GM18873 (cell line): ENCODE data around the gene RS1.

Experiments
- ATAC-seq: cut with Tn5 transposase; IDR thresholded peaks from one replicate; pipeline ENCODE4 v1.9.1; 2021; ENCODE audit warnings: mild to moderate bottlenecking, moderate library complexity, moderate number of reproducible peaks; ENCODE audit not compliant: unreplicated experiment, low FRiP score

Gene RS1

GRCh38 chrX:18672008-18672407, at the start of gene RS1:
Gene RS1, minus strand, starts transcription at chrX:18672108. Its CDS starts 40 bp downstream, at chrX:18672068.
- ATAC-seq, result no peak

- no peak for ATAC-seq
Measured at GRCh38 chrX:18719852-18720251, 47.9 kb upstream of the RS1 start.

DNA sequence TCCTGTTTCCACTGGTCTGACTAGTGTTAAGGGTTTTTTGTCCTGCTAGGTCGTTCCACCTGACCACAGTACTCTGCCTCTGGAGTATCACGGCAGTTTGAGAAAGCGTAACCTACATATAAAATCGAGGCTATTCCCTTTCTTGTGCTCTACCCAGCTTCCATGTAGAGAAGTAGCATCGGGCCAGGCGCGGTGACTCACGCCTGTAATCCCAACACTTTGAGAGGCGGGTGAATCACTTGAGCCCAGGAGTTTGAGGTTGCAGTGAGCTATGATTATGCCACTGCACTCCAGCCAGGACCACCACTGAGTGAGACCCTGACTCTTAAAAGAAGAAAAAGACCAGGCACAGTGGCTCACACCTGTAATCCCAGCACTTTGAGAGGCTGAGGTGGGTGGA, 43.0 kb upstream of the RS1 start:
- no peak for ATAC-seq

DNA sequence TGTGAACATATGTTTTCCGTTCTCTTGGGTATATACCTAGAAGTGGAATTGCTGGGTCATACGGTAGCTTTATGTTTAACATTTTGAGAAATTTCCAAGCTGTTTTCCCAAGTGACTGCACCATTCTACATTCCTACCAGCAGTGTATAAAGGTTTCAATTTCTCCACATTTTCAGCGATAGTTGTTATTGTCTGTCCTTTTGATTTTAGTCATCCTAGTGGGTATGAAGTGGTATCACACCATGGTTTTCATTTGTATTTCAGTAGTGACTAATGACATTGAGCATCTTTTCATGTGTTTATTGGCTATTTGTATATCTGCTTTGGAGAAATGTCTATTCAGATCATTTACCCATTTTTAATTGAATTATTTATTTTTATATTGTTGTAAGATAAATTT, 37.9 kb upstream of the RS1 start:
- ATAC-seq, result no peak

- ATAC-seq, result no peak
Measured at GRCh38 chrX:18707426-18708049, 35.6 kb upstream of the RS1 start, which contains the start of gene PPEF1. Gene PPEF1, plus strand, starts transcription at chrX:18707645. Its CDS starts 136 bp downstream, at chrX:18707781.

DNA sequence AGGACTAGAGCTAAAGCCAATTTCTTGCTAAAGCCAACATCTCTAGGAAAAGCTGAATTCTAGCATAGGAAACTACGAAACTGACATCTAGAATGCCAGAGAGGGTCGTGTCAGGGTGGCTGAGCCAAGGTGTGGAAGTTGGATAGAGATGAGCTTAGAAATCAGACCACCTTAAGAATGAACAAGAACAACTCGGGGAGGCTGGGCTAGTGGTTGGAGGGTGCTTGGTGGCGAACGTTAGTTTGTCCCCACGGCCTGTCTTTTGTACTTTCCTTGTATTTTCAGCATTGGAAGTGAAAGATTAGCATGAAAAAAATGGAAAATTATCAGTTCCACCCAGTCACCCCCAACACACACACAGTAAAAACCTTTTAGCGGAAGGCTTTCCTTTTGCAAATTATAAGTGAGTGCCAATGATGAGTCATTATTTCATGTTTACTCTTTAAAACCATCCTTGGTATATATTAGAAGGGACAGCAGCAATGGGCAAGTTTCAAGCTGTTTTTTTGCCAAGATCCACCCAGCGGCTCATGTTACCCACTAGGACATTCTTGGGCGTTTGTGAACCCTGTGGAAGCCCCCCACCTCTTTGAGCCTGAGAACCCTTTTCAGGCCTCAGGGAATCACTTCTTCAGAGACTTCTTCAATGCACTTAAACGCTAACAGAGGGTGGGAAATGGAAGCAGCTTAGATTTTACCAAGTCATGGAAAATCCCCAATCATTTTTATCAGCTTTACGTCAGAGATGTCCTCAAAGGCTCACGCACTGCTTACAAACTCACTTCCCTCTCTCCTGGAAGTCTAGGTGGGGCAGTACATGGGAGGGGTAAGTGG, 30.7 kb upstream of the RS1 start:
- no peak for ATAC-seq

GRCh38 chrX:18701621-18702361, 29.9 kb upstream of the RS1 start:
- no peak for ATAC-seq

DNA sequence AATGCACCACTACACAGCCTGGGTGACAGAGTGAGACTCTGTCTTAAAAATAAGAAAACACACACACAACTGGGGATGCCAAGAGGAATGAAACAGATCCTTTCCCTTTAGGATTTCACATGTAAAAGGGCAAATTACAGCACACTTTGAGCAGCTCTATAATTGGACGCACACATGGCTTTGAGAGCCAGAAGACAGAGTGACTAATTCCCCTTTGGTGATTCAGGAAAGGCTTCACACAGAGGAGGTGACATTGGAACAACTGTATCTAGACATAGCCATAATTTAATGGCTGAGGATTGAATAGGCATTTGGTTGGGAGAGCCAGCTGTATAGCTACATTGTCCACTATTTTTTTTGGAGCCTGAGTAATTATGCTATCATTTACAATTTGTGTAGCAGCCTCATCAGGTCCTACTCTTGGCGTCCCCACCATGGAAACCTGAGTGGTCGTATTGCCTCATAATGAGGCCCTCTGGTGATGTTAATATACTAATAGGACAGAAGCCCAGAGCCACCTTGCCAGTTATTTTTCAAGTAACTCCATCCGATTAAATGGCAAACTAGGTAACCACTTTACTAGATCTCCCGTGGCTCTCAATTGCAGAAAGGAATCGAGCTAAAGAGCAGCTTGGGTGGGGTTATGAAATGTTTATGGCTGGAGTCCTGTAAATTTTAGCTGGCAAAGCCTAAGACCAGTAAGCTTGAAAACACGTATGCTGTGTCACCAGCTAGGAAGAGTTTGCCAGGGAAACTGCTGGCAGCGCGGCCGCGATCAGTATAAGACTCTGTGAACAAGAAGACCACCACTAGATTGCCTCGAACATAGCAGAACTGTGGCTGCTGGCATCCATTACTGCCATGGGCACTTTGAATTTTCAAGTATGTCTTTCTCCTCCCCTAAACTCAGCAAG, 27.1 kb upstream of the RS1 start:
- ATAC-seq, result no peak

GRCh38 chrX:18696653-18697052, 24.7 kb upstream of the RS1 start:
- ATAC-seq, result no peak

GRCh38 chrX:18692541-18692940, 20.6 kb upstream of the RS1 start:
- no peak for ATAC-seq

DNA sequence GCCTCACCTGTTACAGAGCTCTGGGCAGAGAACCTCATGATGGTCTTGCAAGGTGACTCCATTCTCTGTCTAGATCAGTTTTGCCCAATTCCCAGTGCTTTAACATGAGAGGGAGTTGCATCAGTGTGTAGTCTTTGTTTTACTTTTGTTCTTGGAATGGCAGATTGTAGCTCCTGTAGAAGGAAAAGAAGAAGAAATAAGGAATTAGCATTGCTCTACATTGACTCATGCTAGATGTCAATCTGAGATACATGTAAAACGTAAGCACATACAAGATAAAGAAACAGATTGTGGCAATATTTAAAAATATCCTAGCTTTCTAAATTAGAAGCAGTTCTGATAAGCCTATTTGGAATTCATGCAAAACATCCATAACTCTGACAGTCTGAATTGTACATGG, 19.5 kb upstream of the RS1 start:
- no peak for ATAC-seq

DNA sequence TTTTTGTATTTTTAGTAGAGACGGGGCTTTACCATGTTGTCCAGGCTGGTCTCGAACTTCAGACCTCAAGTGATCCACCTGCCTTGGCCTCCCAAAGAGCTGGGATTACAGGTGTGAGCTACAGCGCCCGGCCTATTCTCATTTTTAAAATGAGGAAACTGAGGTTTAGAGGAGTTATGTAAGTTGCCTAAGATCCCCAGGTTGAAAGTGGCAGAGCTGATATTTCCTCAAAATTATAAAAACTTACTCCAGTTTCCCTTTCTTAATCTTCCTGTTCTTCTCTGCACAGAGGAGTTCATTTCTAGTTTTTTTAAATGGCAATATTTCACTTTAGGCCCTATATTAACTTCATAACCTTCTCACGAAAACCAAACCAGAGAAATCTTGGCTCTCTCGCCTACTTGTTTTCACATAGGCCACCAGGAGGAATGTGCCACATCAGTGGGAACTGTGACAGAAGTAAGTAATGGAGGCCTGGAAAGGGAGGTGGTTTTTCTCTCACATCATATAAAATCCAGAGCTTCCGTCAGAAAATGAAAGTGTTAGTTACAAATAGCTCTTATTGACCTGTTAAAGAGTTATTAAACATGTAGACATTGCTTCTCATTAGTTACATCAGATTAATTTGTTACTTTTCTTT, 16.1 kb upstream of the RS1 start:
- ATAC-seq, result no peak

- ATAC-seq, result no peak
Measured at GRCh38 chrX:18682979-18683387, 11.1 kb upstream of the RS1 start.

GRCh38 chrX:18681996-18682395, 10.1 kb upstream of the RS1 start:
- no peak for ATAC-seq

GRCh38 chrX:18677161-18677869, 5.4 kb upstream of the RS1 start:
- ATAC-seq, result no peak

DNA sequence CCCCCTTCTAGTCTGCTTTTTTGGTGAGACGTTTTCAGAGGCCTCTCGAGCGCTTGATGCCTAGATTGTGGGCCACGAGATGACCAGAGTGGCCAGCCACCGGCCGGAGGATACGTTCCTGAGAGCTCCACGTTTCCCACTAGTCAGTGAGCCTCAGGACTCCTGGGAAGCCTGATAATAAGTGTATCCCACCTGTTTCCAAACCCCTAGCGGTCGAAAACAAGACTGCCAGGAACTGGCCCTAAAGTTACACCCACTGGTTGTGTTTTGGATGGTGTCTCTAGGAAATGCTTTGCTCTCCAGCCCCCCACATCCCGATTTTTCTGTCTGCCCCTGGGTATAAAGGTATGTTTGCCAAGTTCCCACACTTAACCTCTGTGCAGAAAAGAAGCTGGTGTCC, 4.6 kb upstream of the RS1 start:
- no peak for ATAC-seq

DNA sequence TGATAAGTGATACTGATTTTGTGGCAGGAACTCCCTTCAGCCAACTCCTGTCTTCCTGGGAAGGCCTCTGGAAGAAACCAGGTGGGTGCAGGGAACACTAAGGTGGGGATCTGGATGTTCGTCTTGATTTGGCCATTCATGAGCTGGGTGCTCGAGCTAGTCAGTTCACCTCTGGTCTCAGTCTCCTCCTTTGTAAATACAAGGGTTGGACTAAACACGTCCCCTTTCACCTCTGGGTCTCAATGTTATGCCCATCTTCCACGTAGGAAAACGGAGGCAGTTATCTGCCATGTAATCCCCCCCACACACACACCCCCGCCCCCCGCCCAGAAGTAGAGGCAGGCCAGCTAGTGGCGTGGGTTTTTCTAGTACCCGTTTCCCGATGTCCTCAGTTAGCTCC, 4.1 kb upstream of the RS1 start:
- no peak for ATAC-seq

DNA sequence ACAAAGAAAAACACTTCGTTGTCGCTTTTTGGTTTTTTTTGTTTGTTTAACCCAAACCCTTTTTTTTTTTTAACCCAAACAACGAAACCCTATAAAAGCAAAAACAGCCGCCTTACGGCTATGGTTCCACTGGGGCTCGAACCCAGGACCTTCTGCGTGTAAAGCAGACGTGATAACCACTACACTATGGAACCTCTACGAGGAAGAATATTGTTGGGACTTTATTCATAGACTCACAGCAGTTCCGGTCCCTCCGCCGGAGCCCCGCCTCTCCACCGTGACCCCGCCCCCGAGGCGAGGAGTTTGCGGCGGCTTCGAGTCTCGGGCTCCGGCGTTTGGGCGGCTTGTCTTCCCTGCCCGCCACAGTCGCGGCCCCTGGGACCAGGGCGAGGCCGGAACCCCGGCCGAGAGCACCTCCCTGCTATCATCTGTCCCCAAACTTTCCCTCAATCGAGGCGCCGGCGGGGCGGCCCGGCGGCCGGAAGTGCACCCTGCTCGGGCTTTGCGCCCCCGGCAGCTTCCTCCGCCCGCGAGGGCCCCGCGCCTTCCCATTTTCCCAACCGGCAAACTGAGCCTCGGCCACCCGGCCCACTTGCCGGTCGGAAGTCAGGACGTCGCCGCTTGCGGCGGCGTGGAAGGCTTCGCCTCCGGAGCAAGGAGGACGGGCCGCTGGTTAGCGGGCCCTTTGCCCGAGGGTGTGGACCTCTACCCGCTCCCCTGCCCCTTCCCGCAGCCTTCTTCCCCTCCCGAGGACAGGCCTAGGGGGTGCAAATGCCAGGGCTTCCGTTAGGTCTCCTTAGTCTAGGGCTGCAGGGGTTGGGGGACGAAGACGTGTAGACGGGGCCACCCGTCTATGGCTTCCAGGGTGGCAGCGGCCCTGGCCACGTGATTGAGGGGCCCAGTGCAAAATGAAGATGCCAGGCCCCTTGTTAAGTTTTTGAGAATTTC, 3.2 kb upstream of the RS1 start:
- peak; percentile 77 for ATAC-seq
